ENCODE results near the gene SBF2. TPM values are rescaled to one million over a fixed set of nuclear protein-coding genes. Genes with fewer than 3 reads are reported as not detected.

SBF2 gene
- total RNA-seq, 1 experiment from 2014 or later: 16.7 TPM

DNA sequence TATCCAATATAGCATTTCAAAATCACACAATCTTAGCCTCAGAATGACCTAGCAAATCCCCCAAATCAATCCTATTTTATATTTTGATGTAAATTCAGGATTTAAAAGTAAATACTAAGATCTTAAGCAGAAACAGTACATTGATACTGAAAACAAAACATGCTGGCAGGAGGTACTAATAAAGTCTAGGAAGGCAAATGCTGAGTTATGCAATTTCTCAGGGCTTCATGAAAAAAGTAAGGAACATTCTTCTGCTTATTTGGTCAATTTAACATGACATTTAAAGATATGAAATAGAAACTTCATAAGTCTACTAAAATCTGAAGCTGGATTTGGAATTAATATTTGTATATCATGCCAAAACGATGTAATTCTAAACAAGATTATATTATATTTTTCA is 476.8 kb downstream of the SBF2 start:
- no peaks in the 10 kb centered on the region for H3K27me3 ChIP-seq
- no peaks in the 10 kb centered on the region for H3K9me3 ChIP-seq
- peaks cover 25% of the 10 kb centered on the region for H3K36me3 ChIP-seq
- H3K4me3 ChIP-seq: no peak overlapping the region
- no peak for DNase-seq

DNA sequence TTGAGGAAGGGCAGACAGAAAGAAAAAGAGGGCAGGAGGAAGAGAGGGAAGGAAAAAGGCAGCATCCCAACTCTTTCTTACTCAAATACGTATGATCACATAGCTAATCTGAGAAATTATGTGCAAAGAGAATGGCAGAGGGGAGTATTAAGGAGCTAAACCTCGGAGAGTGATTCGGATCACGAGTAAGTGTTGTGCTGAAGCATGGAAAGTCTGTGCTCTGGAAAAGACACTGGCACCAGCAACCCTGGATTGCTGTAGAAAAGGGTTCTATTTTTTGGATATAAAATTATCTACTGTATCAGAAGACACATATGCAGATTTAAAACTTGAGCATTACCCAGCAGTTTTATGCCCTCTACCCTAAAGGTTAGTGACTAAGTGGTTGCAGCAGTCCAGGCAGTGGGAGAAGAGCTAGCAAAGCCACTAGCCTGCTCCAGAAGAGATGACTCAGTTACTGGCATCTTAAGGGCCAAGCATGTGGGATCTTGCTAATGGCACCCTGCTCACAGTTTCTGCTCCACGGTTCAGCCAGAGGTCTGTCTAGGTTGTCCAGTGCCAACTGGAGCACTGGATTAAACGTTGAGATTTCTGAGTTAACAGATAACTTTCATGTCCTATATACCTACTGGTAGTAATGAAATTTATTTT is 478.4 kb downstream of the SBF2 start:
- H3K4me3 ChIP-seq: no peak overlapping the region
- peak; percentile 94 for DNase-seq
- H3K9me3 ChIP-seq: no peaks in the 10 kb centered on the region
- peaks cover 33% of the 10 kb centered on the region for H3K36me3 ChIP-seq
- no peaks in the 10 kb centered on the region for H3K27me3 ChIP-seq

DNA sequence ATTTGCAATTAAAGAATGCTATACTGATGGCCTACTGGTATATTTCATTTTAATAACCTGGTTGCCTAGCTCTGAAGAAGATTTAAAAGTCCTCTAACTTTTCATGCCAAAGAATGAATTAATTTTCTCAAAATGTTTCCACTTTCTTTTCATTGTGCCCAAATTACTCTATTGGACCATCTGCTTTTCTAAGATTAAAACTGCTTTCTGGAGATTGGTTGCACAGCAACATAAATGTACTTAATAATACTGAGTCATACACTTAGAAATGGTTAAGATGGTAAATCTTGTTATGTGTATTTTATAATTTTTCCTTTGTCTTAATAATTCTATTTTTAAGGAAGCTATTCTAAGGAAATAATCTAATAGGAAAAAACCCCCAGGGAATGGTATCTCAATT is 479.9 kb downstream of the SBF2 start:
- Histone ChIP-seq H3K27me3 (no peaks in the 10 kb centered on the region), H3K4me3 (no peak overlapping the region), H3K36me3 (peaks cover 34% of the 10 kb centered on the region), H3K9me3 (no peaks in the 10 kb centered on the region)
- no peak for DNase-seq

DNA sequence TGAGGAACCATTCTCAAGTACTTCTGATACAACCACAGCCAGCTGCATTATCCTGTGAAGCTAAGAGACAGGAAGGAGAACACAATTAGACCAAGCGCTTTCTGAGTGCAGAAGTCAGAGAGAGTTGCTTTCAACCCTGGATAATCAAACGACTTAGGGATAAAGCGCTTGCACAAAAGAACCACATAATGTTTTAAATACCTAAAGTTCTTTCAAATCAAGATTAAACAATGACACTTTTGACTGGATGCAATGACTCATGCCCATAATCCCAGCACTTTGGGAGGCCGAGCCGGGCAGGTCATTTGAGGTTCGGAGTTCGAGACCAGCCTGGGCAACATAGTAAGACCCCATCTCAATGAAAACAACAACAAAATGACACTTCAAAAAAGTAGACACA is 485.1 kb downstream of the SBF2 start:
- no peak for DNase-seq
- H3K36me3 ChIP-seq: peaks cover 61% of the 10 kb centered on the region
- H3K4me3 ChIP-seq: no peak overlapping the region
- H3K9me3 ChIP-seq: no peaks in the 10 kb centered on the region
- no peaks in the 10 kb centered on the region for H3K27me3 ChIP-seq

DNA sequence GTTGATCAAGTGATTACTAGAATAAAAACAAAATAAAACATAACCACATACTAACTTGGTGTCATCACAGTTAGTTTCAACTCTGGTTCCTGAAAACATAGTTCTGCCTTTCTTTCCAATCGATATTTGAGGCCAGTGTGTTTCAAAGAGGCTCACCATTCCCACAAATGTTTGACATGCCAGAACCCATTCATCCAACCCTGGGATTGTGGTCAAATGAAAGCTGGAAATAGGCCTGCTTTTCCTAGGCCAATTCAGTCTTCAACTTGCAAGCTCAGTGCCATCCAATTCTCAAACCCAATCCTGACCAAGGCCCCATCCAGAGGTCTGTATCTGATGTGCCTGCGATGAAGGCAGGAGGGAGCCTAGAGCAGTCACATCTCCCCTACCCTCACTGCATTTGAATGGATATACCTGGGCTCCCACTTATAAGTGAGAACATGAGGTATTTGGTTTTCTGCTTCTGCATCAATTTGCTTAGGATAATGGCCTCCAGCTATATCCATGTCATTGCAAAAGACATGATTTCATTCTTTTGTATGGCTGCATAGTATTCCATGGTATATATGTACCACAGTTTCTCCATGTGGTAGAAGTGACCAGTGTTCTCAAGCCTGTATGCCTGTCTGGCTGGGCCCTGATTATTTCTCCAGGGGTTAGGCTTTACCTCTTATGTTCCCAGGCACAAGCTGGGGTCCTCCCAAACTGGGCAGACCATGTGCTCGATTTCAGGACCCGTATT is 486.9 kb downstream of the SBF2 start:
- Histone ChIP-seq H3K9me3 (no peaks in the 10 kb centered on the region), H3K36me3 (peaks cover 48% of the 10 kb centered on the region), H3K27me3 (no peaks in the 10 kb centered on the region), H3K4me3 (no peak overlapping the region)
- DNase-seq: no peak

DNA sequence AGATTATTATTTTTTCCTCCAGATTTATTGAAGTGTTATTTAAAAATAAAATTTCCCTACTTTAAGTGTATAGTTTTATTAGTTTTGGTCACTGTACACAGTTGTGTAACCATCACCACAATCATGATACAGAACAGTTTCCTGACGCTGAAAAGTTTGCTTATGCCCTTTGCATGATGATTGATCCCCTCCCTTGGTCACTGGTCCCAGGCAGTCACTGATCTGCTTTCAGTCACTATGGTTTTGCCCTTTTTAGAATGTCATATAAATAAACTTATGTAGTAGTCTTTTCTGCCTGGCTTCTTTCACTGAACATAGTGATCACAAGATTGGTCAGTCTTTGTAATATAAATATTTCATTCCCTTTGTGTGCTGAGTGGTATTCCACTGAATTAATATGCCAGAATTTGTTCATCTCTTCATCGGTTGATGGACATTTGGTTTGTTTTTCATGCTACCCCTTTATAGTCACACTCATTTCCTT is 489.6 kb downstream of the SBF2 start:
- H3K27me3 ChIP-seq: no peaks in the 10 kb centered on the region
- no peak overlapping the region for H3K4me3 ChIP-seq
- no peak for DNase-seq
- peaks cover 39% of the 10 kb centered on the region for H3K36me3 ChIP-seq
- H3K9me3 ChIP-seq: no peaks in the 10 kb centered on the region

DNA sequence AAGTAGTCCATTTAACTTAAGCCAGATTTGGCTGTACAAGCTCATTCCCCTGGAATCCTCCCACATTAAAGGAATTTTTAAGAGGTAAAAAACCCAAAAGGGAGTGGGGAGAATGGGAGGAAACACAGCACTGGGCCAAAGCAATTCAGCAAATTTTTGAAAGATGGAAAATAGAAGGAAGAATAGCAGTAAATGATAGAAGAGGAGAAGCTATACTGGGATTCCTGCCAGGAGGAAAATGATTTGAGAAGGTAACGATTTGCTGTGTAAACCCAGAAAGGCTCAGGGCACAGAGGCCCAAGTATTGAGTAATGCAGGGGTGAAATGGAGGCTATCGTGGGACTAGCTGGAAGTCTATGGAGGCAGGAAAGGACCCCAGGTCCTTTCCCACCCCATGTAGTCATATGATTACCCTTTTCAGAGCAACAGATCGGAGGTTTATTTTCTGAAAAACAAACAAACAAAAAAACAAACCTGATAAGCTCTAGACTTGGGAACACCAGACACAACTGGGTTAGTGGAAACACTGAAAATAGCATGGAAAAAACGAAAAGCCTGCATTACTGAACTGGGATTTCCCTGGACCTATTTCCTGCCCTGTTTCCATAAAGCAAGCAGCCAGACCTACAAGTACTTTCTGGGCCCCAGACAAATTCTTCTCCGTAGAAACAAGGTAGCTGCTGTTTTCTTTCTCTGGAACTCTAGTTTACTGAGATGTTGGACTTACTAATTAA is 490.2 kb downstream of the SBF2 start:
- no peak overlapping the region for H3K4me3 ChIP-seq
- H3K36me3 ChIP-seq: peaks cover 39% of the 10 kb centered on the region
- no peaks in the 10 kb centered on the region for H3K9me3 ChIP-seq
- H3K27me3 ChIP-seq: no peaks in the 10 kb centered on the region
- DNase-seq: peak; percentile 37

DNA sequence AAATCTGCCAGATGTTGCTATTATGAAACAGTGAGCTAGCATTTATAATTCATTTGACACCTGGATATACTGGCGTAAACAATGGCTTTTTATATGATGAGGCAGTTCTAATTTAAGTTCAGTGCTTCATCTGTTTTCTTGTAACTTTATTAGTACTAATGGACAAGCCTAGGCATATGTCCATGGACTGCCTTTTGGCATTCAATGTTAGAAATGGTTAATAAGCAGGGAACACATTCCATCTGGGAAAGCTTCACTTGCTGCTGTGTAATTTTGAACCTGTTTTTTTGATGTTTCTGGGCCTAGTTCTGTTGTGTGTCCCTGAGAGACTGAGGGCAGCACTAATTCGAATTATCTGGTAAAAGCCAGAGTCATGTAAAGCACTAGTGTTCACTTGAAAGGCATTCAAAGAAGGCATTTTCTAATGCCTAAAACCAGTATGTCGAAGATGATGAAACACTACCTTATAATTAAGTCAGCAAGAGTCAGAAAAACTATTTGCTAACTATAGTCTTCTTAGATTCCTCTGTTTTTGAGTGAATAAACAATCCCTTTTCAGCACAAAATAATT is 491.6 kb downstream of the SBF2 start:
- Histone ChIP-seq H3K4me3 (no peak overlapping the region), H3K36me3 (peaks cover 30% of the 10 kb centered on the region), H3K27me3 (no peaks in the 10 kb centered on the region), H3K9me3 (no peaks in the 10 kb centered on the region)
- DNase-seq: peak; percentile 23

DNA sequence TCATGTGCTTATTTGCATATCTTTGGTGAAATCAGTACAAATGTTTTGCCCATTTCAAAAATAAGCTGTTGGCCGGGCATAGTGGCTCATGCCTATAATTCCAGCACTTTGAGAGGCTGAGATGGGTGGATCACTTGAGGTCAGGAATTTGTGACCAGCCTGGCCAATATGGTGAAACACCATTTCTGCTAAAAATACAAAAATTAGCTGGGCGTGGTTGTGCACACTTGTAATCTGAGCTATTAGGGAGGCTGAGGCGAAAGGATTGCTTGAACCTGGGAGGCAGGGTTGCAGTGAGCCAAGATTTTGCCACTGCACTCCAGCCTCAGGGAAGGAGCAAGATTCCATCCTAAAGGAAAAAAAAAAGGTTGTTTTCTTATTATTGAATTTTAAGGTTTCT is 494.1 kb downstream of the SBF2 start:
- H3K9me3 ChIP-seq: no peaks in the 10 kb centered on the region
- H3K36me3 ChIP-seq: peaks cover 23% of the 10 kb centered on the region
- DNase-seq: peak; percentile 42
- H3K27me3 ChIP-seq: no peaks in the 10 kb centered on the region
- no peak overlapping the region for H3K4me3 ChIP-seq

DNA sequence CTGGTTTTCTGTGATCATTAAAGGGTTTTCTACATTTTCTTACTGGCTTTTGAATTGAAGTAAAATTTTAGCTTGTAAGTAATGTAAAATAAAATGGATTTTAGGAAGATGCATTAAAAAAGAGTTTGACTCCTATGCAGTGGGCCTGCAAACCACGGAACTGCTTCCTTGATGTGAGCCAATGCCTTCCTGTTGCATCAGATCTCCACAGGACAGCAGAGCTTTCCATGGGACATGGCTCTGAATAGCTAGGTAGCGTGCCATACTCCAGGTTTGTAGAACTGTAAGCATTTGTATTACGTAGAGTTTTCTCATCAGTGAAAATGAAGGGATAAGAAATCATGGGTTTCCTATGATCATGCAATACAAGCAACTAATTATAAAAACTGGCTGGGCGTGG is 496.7 kb downstream of the SBF2 start:
- H3K9me3 ChIP-seq: no peaks in the 10 kb centered on the region
- H3K27me3 ChIP-seq: no peaks in the 10 kb centered on the region
- peaks cover 20% of the 10 kb centered on the region for H3K36me3 ChIP-seq
- H3K4me3 ChIP-seq: no peak overlapping the region
- no peak for DNase-seq

DNA sequence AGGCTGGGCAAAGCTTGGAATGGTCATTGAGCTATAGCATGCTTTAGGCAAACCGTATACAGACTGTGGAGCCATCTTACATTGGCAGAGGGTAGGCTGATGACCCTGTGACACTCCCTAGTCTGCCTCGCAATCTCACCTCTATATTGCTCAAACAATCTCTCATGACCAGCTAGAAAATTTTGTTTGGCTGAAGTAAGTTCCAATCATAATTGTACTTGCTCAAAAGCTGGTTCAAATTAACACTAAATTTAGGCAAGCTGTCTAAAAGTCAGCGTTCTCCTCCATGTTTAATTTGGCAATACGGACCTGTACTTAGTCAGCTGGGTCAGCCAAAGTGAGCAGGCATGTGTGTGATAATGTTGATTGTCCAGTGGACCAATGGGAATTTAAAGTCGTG is 497.2 kb downstream of the SBF2 start:
- DNase-seq: no peak

DNA sequence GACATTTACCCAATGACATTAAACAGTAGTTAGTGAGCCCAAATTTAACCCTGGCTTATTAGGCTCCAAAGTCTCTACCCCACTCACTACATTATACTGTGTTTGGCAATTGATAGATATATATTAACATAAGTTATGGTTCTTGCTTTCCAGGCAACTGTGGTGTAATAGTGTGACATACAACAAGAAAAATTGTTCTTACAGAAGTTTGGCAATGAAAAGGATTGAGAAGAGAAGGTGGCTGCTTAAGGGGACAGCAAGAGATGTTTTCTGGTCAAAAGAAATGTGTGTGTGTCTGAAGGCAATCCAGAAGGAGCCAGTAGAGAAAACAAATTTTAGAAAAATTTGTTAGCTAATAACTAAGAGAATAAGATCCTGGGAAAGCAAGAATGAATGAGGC is 497.8 kb downstream of the SBF2 start:
- no peak for DNase-seq
- Histone ChIP-seq H3K4me3 (no peak overlapping the region), H3K9me3 (no peaks in the 10 kb centered on the region), H3K27me3 (no peaks in the 10 kb centered on the region), H3K36me3 (peaks cover 25% of the 10 kb centered on the region)

More for the DNA sequence above, 497.2 kb downstream of the SBF2 start:
- no peak overlapping the region for H3K4me3 ChIP-seq
- no peaks in the 10 kb centered on the region for H3K9me3 ChIP-seq
- peaks cover 20% of the 10 kb centered on the region for H3K36me3 ChIP-seq
- no peaks in the 10 kb centered on the region for H3K27me3 ChIP-seq

DNA sequence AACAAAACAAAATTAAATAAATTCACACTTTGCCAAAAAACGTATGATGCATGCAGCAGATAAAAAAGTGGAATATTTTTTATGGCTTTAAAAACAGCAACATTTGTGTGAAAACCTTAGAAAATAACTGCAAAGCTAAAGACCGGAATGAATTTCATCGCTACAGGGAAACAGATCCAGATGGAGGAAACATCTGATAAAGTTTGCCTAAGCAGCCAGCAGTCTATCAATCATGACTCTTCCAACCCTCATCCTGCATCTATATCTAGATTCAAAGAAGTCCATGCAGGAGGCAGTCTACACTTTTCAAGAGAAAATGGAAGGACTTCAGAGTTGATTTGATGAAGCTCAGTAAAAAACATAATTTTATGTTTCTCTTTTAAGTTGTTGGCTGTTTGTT is 503.3 kb downstream of the SBF2 start:
- Histone ChIP-seq H3K9me3 (no peaks in the 10 kb centered on the region), H3K36me3 (peaks cover 45% of the 10 kb centered on the region), H3K4me3 (no peak overlapping the region), H3K27me3 (no peaks in the 10 kb centered on the region)
- no peak for DNase-seq

DNA sequence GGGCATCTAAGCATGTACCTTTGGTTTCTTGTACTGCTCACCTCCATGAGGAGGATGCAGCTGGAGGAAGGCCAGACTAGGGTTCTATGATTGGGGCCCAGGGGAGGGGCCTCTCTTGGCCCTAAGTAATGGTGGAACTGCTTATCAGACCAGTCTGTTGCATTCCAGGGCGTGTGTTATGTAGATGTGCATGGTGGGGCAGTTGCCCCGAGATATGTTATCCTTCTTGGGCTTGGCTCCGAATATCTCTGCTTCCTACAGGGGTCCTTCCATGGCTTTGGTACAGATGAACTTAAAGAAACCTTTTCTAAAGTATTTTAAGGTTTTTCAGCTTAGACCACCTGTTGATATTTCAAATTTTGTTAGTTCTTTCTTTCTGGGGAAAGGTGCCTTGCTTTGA is 504.1 kb downstream of the SBF2 start:
- no peak for DNase-seq
- Histone ChIP-seq H3K9me3 (no peaks in the 10 kb centered on the region), H3K27me3 (no peaks in the 10 kb centered on the region), H3K4me3 (no peak overlapping the region), H3K36me3 (peaks cover 50% of the 10 kb centered on the region)

DNA sequence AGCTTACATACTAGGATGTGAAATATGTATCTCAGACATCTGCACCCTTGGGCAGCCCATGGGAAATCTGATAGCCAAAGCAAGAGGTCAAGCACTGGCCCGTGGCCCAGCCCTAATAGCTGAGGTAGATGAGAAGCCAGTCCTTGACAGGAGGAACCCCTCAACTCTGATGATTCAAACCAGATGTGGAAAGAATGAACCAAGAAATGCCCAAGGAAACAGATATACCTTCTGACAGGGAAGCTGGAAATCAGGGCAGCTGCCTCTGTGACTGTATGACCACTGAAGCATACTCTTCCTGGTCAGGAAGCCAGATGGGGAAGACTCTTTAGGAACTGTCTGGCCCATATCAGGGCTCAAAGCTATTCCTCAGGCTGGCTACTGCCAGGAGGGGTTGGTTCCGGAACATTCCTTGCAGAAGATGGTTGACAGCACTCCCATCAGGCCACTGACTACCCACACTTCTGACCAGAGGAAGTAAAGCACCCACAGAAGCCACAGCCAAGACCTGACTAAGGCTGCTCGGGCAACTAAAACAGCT is 506.0 kb downstream of the SBF2 start:
- Histone ChIP-seq H3K36me3 (peaks cover 52% of the 10 kb centered on the region), H3K27me3 (no peaks in the 10 kb centered on the region), H3K4me3 (no peak overlapping the region), H3K9me3 (no peaks in the 10 kb centered on the region)
- peak; percentile 95 for DNase-seq

DNA sequence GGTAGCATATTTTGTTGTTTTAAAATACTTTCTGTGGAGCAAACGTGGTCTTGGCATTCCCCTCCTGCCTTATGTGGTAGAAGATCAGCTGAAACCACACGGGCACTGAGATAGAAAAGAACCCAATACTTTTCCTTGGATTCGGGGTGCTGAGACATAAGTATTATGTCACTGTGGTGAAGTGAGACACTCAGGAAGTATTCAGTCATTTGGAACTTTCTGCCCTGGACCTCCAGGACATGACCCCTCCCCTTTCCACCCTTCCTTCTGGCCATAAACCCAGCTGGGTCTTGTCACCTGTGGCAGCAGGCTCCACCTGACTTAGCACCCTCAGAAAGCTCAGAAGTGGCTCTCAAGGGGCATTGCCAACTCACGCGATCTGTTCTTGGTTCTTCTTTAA is 506.8 kb downstream of the SBF2 start:
- no peak for DNase-seq
- H3K9me3 ChIP-seq: no peaks in the 10 kb centered on the region
- H3K4me3 ChIP-seq: no peak overlapping the region
- H3K36me3 ChIP-seq: peaks cover 53% of the 10 kb centered on the region
- no peaks in the 10 kb centered on the region for H3K27me3 ChIP-seq
